Mammary microvascular endothelial cell (primary cell): ENCODE results near the gene HORMAD2. TPM values are rescaled to one million over a fixed set of nuclear protein-coding genes. Genes with fewer than 3 reads are reported as not detected.

Experiments
- total RNA-seq: library from RNA; depleted of rRNA; stranded (reverse); fragments of >200 nt; gene quantifications from 2 replicates; pipeline ENCODE4 v1.2.3, GENCODE V29; 2015

HORMAD2 gene, protein sequence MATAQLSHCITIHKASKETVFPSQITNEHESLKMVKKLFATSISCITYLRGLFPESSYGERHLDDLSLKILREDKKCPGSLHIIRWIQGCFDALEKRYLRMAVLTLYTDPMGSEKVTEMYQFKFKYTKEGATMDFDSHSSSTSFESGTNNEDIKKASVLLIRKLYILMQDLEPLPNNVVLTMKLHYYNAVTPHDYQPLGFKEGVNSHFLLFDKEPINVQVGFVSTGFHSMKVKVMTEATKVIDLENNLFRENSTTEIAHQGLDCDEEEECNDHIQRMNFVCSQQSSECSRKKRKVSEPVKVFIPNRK
- not detected in 2 replicates for total RNA-seq

DNA sequence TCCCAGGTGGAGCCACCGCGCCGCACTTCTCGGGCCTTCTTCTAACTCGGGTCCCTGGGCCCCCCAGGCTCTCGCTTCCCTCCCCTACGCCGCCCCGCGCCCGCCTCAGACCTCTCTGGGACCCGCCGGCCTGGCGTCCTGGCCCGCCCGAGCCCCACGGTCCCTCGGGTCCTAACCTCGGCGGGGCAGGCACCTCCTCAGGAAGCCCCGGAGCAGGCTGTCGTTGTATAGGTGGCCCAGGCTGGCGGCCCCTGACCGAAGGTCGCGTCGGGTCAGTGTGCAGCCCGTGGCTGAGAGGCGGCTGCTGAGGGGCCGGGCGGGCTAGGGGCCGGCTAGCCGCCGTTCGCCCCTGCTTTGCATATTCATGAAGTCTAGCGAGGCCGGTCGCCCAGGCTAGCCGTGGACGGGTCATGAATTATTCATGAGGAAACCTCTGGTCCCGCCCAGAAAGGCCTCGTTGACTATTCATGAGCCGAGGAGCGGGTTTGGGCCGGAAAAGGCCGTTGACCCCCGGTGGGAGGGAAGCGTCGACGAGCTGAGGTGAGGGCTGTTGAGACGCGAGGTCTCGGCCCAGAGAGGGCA, at the start of gene HORMAD2:
Gene HORMAD2, plus strand, starts transcription at position 513 of the 582 bp plus-strand sequence. CDS start 13,489 bp downstream, outside the sequence.

Other genes starting within 250 kb of the HORMAD2 start
- gene ASCC2, start 242.2 kb upstream of the HORMAD2 start, total RNA-seq: 31.2 and 33.4 TPM in 2 replicates
- 11.9 and 12.8 TPM in 2 replicates for gene MTMR3, start 197.3 kb upstream of the HORMAD2 start, total RNA-seq
- 0.33 and 0.49 TPM in 2 replicates for gene LIF, start 166.3 kb downstream of the HORMAD2 start, total RNA-seq
- not detected in 2 replicates for gene OSM, start 186.4 kb downstream of the HORMAD2 start, total RNA-seq
- gene CASTOR1, start 209.0 kb downstream of the HORMAD2 start, total RNA-seq: 9.0 and 13.7 TPM in 2 replicates
- 8.5 and 10.1 TPM in 2 replicates for gene TBC1D10A, start 246.5 kb downstream of the HORMAD2 start, total RNA-seq